ENCODE data around the gene SGMS1. TPM values are rescaled to one million over a fixed set of nuclear protein-coding genes. Genes with fewer than 3 reads are reported as not detected.

SGMS1 gene
- total RNA-seq, 2 experiments from 2014 or later: 24.8 to 25.2 TPM

DNA sequence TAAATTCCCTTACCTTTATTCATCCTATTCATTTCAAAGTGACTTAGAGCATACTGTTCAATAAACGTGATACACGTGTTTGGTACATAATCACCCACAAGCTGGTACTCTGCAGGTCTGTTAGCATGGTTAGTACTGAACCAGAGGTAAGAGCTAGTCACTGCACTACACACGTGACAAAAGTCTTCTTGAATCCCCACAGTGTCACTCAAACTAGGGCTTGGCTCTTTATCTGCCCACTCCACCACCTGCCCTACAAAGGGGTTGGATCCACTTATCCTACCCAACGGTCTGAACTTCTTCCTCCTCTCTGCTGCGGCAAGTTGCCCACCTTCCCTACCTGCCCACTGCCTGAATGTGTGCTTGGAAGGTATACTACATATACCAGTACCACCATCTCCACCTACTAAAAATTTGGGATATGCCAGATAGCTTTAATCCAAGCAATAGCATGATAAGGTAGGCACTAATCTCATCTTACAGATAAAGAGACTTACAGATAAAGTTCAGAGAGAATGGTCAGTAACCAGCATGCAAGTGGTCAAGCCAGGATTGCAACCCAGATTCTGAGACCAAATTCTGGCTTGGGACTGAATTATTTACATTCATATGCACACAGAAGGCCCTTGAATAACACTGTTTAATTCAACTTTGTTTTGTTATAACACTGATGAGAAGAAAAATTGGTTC lies 92.2 kb downstream of the SGMS1 start:
- ChIA-PET POLR2A (no interaction called here), CTCF (no interaction called here)
- no peaks in the 10 kb centered on the region for H3K36me3 ChIP-seq (ENCODE audit: insufficient read depth, low read length)
- no peak overlapping the region for H3K4me3 ChIP-seq (ENCODE audit: low read length)
- no peak for TF ChIP-seq CTCF (IDR thresholded peaks at IDR 0.05)
- H3K27me3 ChIP-seq (ENCODE audit: control insufficient read depth in 1 of 2, insufficient read depth in 2 of 2, low read length in 2 of 2): no peaks in the 10 kb centered on the region
- H3K4me1 ChIP-seq (ENCODE audit: insufficient read depth, low read length): no peaks in the 10 kb centered on the region
- ATAC-seq (ENCODE audit: poor library complexity): no peak
- Mint-ChIP-seq H3K4me1 (ENCODE audit: low read depth) (peaks cover 40% of the 10 kb centered on the region), H3K36me3 (ENCODE audit: low read depth) (no peaks in the 10 kb centered on the region), H3K27ac (no peak overlapping the region), H3K27me3 (no peaks in the 10 kb centered on the region), H3K4me3 (no peak overlapping the region), H3K9me3 (no peaks in the 10 kb centered on the region)
- H3K27ac ChIP-seq (ENCODE audit: low read depth in 1 of 2, low read length in 2 of 2): no peak overlapping the region
- no peaks in the 10 kb centered on the region for H3K9me3 ChIP-seq (ENCODE audit: control insufficient read depth in 1 of 2, insufficient read depth in 1 of 2, low read length in 2 of 2)
- intact Hi-C loops (cut with DNase I, micrococcal nuclease): no loop called here
- DNase-seq: no peak

GRCh38 chr10:50529660-50530059 lies 94.1 kb downstream of the SGMS1 start:
- peaks cover 5% of the 10 kb centered on the region for H3K36me3 Mint-ChIP-seq (ENCODE audit: low read depth)
- DNase-seq: no peak
- H3K4me3 Mint-ChIP-seq: no peak overlapping the region
- intact Hi-C loops (cut with DNase I, micrococcal nuclease): no loop called here
- H3K27me3 Mint-ChIP-seq: no peaks in the 10 kb centered on the region
- Histone ChIP-seq H3K27ac (ENCODE audit: low read depth in 1 of 2, low read length in 2 of 2) (no peak overlapping the region), H3K4me3 (ENCODE audit: low read length) (no peak overlapping the region), H3K4me1 (ENCODE audit: insufficient read depth, low read length) (no peaks in the 10 kb centered on the region), H3K27me3 (ENCODE audit: control insufficient read depth in 1 of 2, insufficient read depth in 2 of 2, low read length in 2 of 2) (no peaks in the 10 kb centered on the region), H3K36me3 (ENCODE audit: insufficient read depth, low read length) (no peaks in the 10 kb centered on the region), H3K9me3 (ENCODE audit: control insufficient read depth in 1 of 2, insufficient read depth in 1 of 2, low read length in 2 of 2) (no peaks in the 10 kb centered on the region)
- H3K9me3 Mint-ChIP-seq: no peaks in the 10 kb centered on the region
- H3K27ac Mint-ChIP-seq: no peak overlapping the region
- ATAC-seq (ENCODE audit: poor library complexity): no peak
- H3K4me1 Mint-ChIP-seq (ENCODE audit: low read depth): peaks cover 44% of the 10 kb centered on the region
- POLR2A ChIA-PET: no interaction called here
- TF ChIP-seq CTCF (IDR thresholded peaks at IDR 0.05): no peak
- CTCF ChIA-PET: no interaction called here

DNA sequence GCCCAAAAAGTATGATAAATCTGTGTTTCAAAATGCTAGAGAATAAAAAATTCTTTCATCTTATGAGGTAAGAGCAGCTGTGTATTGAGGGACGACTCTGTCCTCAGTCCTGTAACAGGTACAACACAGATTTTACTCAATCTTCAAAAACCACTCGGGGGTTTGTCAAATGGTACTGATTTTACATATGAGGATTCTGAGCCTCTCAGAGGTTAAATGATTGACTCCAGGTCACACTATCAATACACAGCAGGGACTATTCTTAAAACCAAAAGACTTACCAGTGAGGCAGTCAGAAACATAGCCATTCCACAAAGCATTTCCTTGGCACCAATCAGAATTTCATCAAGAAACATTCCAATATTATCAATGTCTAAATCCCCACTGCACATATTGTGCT lies 95.5 kb downstream of the SGMS1 start:
- no peaks in the 10 kb centered on the region for H3K27me3 Mint-ChIP-seq
- no peak for DNase-seq
- ATAC-seq (ENCODE audit: poor library complexity): no peak
- H3K9me3 Mint-ChIP-seq: no peaks in the 10 kb centered on the region
- ChIA-PET CTCF (no interaction called here), POLR2A (no interaction called here)
- H3K4me1 ChIP-seq (ENCODE audit: insufficient read depth, low read length): no peaks in the 10 kb centered on the region
- no peak overlapping the region for H3K27ac ChIP-seq (ENCODE audit: low read depth in 1 of 2, low read length in 2 of 2)
- peaks cover 5% of the 10 kb centered on the region for H3K36me3 Mint-ChIP-seq (ENCODE audit: low read depth)
- no peaks in the 10 kb centered on the region for H3K36me3 ChIP-seq (ENCODE audit: insufficient read depth, low read length)
- H3K4me1 Mint-ChIP-seq (ENCODE audit: low read depth): peaks cover 49% of the 10 kb centered on the region
- no peak for TF ChIP-seq CTCF (IDR thresholded peaks at IDR 0.05)
- H3K4me3 ChIP-seq (ENCODE audit: low read length): no peak overlapping the region
- no peaks in the 10 kb centered on the region for H3K9me3 ChIP-seq (ENCODE audit: control insufficient read depth in 1 of 2, insufficient read depth in 1 of 2, low read length in 2 of 2)
- no peak overlapping the region for H3K27ac Mint-ChIP-seq
- no peak overlapping the region for H3K4me3 Mint-ChIP-seq
- H3K27me3 ChIP-seq (ENCODE audit: control insufficient read depth in 1 of 2, insufficient read depth in 2 of 2, low read length in 2 of 2): no peaks in the 10 kb centered on the region
- intact Hi-C loops (cut with DNase I, micrococcal nuclease): no loop called here

Measured in CD4-positive, alpha-beta T cell (primary cell).